NCI-H187 treated with DMSO at 0.1 percent for 48 hours (cell line): ENCODE results near the gene USP46.

ENCODE experiments used
- DNase-seq: peaks from one replicate; lab custom pipeline; 2025; lab: John Stamatoyannopoulos, UW

The USP46 gene

GRCh38 chr4:52618795-52619590 lies 40.1 kb downstream of the USP46 start:
- DNase-seq = no peak

DNA sequence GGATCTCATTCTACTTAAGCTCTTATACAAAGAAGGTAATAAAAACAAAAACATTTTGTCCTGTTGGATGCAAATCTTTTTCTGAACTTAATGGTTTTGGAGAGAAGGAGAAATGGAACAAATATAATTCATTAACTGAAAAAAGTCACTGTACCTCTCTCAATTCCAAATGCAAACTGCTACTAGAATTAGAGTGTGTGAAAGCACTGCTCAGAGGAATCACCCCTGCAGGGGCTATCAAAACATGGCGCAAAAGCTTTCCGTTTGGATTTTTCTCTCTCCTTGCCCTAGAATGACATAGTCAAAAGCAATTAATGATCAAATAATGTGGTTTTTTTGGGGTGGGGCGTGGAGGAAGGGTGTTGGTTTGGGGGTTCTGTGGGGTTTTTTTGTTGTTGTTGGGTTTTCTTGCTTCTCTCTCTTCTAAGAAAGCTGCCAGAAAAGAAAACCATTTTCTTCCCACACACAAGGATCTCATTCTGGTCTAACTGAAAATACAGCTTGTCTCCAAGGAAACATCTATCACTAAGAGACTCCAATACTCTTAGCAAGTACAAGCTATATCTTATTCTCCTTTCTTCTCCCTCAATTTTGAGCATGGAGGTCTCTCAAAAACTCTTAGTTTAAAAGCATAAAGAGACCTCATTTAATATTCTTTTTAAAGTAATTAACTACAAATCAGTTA lies 41.6 kb downstream of the USP46 start:
- DNase-seq = no peak

- DNase-seq = no peak
Measured at GRCh38 chr4:52614241-52614640, 44.9 kb downstream of the USP46 start.

DNA sequence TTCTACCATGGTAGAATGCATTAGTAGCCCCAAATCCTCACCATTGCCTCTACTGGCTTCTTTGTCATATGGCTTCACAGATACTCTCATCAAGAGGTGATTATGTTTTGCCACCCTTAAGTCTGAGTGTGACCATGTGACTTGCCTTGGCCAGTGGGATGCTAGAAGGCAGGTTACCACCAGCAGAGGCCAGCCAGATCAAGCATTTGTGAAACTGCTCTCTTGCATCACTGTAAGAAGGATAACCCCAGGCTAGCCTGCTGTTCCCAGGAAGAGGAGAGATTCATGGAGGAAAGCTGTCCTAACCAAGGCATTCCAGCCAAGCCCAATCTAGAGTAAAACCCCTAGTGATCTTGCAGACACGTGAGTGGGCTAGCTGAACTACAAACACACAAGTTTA lies 46.8 kb downstream of the USP46 start:
- DNase-seq = no peak

- DNase-seq = no peak
Measured at GRCh38 chr4:52611030-52611555, 48.0 kb downstream of the USP46 start.

- no peak for DNase-seq
Measured at GRCh38 chr4:52606726-52607125, 52.4 kb downstream of the USP46 start.

DNA sequence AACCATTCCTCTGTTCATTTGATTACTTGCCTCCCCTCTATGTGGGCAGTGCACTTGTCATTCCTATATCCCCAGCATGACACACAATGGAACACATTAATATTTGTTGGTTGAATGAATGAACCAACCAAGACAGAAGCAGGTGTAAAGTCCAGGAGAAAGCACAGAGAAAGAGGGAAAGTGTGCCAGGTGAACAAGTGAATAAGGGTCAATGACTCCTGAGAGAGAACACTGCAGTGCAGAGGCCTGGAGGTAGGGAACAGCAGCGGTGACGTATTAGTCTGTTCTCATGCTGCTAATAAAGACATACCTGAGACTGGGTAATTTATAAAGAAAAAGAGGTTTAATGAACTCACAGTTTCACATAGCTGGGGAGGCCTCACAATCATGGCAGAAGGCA lies 53.1 kb downstream of the USP46 start:
- DNase-seq = no peak

GRCh38 chr4:52604215-52604614 lies 54.9 kb downstream of the USP46 start:
- no peak for DNase-seq

GRCh38 chr4:52600275-52600674 lies 58.8 kb downstream of the USP46 start:
- DNase-seq = no peak

DNA sequence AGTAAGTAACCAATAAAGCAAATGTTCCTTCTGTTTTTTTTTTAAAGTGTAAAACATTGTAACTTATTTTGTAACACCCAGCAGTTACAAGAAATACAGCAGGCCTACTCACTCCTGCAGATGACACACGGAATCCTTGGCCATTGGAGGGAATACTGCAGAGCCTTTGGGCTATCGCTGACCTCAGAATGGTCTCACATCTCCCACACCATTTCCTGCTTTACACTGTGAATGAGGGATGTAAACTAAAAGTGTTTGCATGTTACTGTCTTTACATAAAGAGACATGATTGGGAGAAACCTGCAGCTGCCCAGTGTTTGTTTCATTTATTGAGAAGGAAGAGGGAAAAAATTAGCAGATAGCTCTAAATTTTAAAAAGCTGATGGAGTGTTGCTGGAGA lies 64.1 kb downstream of the USP46 start:
- no peak for DNase-seq

DNA sequence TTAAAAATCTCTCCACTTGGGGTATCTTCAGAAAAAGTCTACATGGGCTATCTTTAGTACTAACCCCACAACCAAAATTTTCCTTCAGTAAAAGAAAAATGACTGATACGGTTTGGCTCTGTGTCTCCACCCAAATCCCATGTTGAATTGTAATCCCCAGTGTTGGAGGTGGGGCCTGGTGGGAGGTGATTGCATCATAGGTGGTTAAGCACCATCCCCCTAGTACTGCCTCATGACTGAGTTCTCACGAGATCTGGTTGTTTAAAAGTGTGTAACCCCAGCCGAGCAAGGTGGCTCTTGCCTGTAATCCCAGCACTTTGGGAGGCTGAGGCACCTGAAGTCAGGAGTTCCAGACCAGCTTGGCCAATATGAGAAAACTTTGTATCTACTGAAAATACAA lies 66.8 kb downstream of the USP46 start:
- DNase-seq = no peak

DNA sequence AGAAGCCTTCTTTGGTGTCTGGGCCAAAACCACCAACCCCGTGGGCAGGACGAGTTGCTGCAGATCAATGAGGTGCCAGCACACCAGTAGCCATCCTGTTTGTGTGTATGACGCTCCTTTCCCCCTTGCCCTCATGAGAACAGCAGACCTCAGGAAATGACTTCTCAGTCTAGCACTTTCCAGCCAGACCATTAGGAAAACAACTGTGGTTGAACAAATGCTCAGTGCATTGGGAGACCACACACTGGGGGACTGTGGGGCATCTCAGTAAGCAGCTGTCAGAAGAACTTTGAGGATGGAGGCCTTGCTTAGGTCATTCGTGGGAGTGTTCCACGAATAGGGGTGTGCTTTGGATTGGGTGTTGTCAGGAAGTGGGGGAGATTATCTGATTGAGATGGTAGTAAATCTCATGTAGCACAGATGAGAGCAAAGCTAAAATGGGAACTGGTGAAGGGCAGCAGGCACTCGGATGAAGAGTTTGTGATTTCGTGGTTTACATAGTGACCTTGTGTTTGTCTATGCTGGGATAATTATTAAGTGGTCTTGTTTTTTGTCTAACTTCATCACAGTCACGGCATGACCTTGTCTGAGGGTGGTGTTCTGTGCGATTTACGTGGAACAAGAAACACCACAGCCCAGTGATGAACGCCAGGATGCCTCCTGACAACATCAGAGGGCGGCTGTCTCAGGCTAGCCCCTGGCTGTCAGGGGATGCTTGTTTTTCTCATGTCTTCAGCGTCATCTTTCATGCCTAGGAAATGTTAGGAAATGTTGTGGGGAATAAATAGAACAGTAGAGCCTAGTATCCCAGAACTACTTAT lies 70.1 kb downstream of the USP46 start:
- no peak for DNase-seq

GRCh38 chr4:52588097-52588496 lies 71.0 kb downstream of the USP46 start:
- DNase-seq = no peak

GRCh38 chr4:52586069-52586468 lies 73.0 kb downstream of the USP46 start:
- DNase-seq = no peak

GRCh38 chr4:52585379-52585778 lies 73.7 kb downstream of the USP46 start:
- no peak for DNase-seq

DNA sequence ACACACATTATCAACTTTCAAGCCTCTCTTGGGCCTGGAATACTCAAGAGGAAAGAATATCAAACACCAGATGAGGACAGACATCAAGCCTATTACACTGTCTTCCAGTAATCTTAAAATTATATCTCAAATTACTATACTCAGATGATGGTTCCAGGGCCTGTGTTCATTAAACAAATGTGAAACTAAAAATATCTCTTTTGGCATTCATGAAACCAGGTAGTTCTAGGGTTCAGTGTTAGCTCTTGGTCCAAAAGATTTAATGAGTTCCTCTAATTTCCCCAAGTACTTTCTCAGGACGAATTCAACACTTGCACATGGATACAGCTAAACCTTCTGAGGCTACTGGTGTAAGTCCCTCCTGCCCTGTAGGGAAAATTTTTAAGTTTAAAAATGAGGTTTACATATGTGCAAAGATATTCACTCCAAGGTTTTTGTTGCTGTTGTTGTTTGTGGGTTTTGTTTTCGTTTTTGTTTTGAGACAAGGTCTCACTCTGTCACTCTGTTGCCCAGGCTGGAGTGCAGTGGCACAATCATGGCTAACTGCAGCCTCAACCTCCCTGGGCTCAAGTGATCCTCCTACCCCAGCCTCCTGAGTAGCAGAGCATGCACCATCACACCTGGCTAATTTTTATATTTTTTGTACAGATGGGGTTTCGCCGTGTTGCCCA lies 79.4 kb downstream of the USP46 start:
- DNase-seq = no peak

DNA sequence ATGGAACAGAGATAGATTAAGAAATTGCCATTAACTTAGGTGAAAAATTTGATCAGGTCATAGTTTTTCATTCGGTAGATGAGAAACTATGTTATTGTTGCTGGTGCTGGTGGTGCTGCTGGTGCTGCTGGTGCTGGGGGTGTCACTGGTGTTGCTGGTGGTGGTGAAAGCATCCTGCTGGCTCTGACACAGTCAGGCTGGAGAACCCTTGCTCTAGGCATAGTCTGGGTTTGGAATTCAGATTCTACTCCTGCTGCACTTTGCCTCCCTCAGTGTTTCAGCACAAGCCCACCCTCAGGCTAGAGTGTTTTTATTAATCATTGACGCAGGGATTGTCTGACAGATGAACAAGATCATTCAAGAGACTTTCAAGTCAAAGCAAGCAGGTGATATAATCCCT lies 80.2 kb downstream of the USP46 start:
- DNase-seq = no peak

DNA sequence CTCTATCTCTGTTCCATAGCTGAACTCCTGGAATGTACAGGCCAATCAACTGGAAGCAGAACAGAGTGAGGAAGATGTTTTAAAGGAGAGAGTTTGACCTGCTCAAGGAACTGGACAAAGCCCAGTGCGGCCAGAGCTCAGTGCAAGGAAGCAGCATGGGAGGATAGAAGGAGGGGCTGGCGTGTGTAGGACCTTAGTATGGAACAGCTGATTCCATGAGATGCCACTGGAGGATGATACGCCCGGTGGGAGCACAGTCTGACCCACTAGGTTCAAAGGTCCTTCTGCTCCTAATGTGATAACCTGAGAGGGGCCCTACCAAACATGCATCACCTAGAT lies 81.5 kb downstream of the USP46 start:
- no peak for DNase-seq

GRCh38 chr4:52576961-52577623 lies 82.0 kb downstream of the USP46 start:
- no peak for DNase-seq

- DNase-seq = no peak
Measured at GRCh38 chr4:52576326-52576725, 82.8 kb downstream of the USP46 start.

DNA sequence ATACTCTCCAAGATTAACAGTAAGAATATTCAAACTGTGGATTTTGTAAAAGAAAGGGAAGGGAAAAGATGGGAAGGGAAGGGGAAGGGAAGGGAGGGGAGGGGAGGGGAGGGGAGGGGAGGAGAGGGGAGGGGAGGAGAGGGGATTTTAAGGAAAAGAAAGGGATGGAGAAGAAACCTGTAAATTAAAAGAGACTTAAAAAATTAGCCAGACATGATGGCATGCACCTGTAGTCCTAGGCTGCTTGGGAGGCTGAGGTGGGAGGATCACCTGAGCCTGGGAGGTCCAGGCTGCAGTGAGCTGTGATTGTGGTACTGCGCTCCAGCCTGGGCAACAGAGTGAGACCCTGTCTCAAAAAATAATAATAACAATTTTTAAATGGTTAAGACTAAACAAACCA lies 83.7 kb downstream of the USP46 start:
- no peak for DNase-seq

DNA sequence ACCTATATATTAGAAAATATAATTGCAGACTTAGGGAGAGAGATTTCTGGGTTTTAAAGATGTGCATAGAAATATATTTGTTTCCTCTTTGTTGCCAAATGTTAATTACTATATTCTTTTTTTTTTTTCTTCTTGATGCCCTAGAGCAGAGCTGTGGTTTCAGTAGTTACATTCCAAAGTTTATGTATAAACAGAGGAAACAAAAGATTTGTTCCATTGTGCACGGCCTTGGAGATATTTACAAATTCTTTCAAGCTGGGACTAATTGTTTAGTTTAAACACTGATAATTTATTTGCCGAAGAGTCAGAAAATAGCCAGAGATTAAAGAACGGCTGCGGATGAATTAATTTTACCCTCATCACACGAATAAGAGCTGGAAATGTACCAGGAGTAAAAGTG lies 85.1 kb downstream of the USP46 start:
- no peak for DNase-seq
